T-helper 1 cell treated with Interleukin-12 subunit alpha and Interleukin-12 subunit beta and Interleukin-4 antibody, amounts not matched to agents 30 ng/mL and 1 ng/mL, for 36 hours (primary cell): ENCODE data around the gene CYCS. TPM values are rescaled to one million over a fixed set of nuclear protein-coding genes. Genes with fewer than 3 reads are reported as not detected.

Source experiments
- intact Hi-C: fragments of 100-400 bp; cut with micrococcal nuclease; formaldehyde crosslinking; loops from one replicate; pipeline ENCODE4 v1.15.1; 2024
- total RNA-seq: library from RNA; stranded (reverse); gene quantifications from 2 replicates; pipeline ENCODE4 v1.2.3, GENCODE V29; 2022

CYCS gene
- total RNA-seq = 135 and 140 TPM in 2 replicates

GRCh38 chr7:25125137-25125946, at the start of gene CYCS:
TSS of gene CYCS (minus strand) at chr7:25125260. CDS start at chr7:25124119, 1,141 bp downstream.
- intact Hi-C loops = loop anchor here (1.0 to 10.0 kb wide), 17 partner anchors 32 to 1944 kb away; partner anchors contain the start of genes CCDC126, NFE2L3, OSBPL3 and PALS2

- intact Hi-C loops = no loop called here
Observed at GRCh38 chr7:25173184-25173583, 48.1 kb upstream of the CYCS start.

- intact Hi-C loops = no loop called here
Observed at GRCh38 chr7:25171516-25171915, 46.5 kb upstream of the CYCS start.

- intact Hi-C loops = no loop called here
Observed at GRCh38 chr7:25171071-25171470, 46.0 kb upstream of the CYCS start.

DNA sequence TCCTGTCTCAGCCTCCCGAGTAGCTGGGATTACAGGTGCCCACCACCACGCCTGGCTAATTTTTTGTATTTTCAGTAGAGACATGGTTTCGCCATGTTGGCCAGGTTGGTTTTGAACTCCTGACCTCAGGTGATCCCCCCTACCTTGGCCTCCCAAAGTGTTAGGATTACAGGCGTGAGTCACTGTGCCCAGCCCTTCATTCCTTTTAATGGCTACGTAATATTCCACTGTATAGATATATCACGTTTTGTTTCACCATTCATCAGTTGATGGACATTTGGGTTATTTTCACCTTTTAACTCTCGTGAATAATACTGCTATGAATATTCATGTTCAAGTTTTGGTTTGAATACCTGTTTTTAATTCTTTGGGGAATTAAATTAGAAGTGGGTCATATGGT, 44.6 kb upstream of the CYCS start:
- intact Hi-C loops = no loop called here

DNA sequence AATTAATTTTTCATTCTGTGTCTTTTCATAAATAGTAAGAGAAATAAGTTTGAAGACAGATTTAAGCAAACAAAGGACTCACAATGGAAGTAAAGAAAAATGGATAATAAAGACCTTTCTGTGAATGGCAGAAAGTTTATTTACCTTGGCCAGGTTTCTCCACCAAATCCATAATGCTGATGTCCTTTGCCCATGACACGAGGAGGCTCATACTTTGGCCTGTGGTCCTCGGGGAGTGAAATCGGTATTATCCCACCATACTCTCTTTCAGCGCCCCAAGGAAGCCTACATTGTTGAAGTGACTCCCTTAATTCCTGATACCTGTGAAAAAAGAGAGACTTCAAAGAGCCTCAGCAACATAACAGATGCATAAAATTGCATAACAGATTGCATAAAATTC, 43.1 kb upstream of the CYCS start:
- intact Hi-C loops = no loop called here

DNA sequence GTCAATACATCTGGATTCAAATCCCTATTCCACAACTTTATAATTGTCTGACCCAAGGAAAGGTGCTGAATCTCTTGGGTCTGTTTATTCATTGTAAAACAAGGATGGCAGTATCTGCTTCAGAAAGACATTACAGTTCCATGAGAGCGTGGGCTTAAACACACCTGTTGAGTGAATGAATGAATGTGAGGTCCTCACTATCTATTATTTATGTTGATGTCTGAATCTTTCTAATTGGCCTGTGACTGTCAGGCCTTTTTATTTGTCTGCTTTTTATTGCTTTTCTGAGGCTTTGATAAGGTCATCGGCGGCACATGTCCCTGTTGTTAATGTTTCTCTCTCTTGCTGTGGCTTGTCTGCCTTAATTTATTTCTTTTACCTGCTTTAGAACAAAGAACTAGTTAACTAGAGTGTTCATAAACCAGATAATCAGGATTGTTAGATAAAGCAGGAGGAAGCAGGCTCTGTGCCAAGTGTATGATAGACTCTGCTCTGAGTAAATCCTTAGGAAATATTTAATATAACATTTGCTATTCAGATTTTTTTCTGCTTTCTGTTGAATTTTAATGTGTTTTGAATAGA, 42.3 kb upstream of the CYCS start:
- intact Hi-C loops = no loop called here

GRCh38 chr7:25159983-25160596, 35.0 kb upstream of the CYCS start:
- intact Hi-C loops = loop anchor here (1.0 kb wide), 4 partner anchors 20 to 66 kb away; partner anchors contain the start of gene CYCS

GRCh38 chr7:25158966-25159365, 33.9 kb upstream of the CYCS start:
- intact Hi-C loops = no loop called here

DNA sequence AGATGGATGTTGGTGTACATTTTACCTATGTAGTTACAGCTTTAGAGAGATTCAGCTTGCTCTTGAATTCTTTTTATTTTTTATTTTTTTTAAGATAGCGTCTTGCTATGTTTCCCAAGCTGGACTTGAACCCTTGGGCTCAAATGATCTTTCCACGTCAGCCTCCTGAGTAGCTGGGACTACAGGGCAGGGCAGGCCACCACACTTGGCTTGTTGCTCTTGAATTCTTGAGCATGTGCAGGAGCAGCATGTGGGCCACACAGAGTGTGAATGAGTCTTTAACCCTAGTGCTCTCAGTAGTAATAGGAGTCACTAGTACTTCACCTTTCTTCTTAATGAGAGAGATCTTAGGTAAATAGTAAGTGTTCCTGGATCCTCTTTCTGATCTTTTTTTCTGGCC, 26.7 kb upstream of the CYCS start:
- intact Hi-C loops = no loop called here

- intact Hi-C loops = no loop called here
Observed at GRCh38 chr7:25149836-25150235, 24.8 kb upstream of the CYCS start.

GRCh38 chr7:25148772-25149575, 23.9 kb upstream of the CYCS start:
- intact Hi-C loops = no loop called here

DNA sequence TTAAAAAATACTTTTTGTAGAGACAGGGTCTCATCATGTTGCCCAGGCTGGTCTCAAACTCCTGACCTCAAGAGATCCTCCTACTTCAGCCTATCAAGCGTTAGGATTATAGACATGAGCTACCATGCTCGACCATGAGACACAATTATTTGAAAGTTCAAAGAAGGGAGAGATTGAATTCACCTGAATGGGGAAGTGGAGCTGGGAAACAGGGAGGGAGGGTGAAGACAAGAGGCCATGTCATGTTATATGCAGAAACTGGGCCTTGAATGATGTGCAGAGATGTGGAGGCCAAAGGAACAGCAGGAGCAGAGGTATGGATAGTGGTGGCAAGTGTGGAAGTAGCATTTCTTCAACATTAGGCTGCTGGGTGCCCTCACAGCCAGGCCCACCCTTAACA, 18.7 kb upstream of the CYCS start:
- intact Hi-C loops = no loop called here

- intact Hi-C loops = no loop called here
Observed at GRCh38 chr7:25139536-25139935, 14.5 kb upstream of the CYCS start.

GRCh38 chr7:25134358-25135010, 9.4 kb upstream of the CYCS start:
- intact Hi-C loops = no loop called here

DNA sequence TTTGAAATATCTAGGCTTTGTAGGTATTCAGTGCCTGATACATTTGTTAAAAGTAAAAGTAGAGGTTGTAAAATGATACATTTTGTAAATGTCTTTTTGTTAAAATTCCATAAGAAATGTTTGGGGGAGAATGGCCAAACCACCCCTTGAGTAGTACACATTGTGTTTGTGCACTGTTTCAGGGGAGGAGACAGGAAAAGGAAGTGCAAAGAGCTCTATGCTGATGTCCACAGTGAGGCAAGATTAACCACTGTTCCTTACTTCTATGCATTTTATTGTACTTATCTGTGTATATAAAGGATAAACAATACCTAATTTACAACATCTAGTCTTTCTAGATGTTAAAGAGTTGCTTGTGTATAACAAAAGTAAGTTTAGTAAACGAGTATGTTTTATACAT, 7.4 kb upstream of the CYCS start:
- intact Hi-C loops = no loop called here

DNA sequence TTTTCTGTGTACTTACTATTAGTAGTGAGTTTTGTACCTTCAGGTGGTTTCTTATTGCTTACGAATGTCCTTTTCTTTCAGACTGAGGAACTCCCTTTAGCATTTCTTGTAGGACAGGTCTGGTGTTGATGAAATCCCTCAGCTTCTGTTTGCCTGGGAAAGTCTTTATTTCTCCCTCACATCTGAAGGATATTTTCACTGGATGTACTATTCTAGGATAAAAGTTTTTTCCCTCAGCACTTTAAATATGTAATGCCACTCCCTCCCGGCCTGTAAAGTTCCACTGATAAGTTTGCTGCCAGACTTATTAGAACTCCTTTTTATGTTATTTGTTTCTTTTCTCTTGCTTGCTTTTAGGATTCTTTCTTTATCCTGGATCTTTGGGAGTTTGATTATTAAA, 1.7 kb upstream of the CYCS start:
- intact Hi-C loops = loop anchor here (5.0 to 10.0 kb wide), 4 partner anchors 552 to 1738 kb away; partner anchors contain the start of genes NFE2L3, PALS2 and SKAP2

GRCh38 chr7:25124465-25125136, 459 bp downstream of the CYCS start:
- intact Hi-C loops = loop anchor here (1.0 to 10.0 kb wide), 17 partner anchors 31 to 1943 kb away; partner anchors contain the start of genes CCDC126, NFE2L3, OSBPL3 and PALS2

DNA sequence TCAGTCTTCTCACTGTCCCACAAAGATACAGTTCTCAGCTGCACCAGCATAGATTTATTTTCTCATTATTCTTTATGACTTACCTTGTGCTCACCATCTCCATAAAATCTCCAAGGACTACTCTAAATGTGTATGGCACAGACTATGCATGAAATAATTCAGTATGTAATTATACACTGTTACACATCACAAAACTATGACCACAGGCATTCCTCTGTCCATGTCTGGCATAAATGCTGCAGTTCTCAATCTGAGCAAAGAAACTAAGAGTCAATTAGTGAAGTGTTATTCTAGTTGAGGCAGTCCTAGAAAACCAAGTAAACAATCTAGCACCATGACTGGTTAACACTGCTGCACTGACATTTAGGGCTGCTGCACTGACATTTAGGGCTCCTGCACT, 2.7 kb downstream of the CYCS start:
- intact Hi-C loops = loop anchor here (1.0 to 10.0 kb wide), 5 partner anchors 139 to 1742 kb away; partner anchors contain the start of genes PALS2 and SKAP2

- intact Hi-C loops = loop anchor here (10.0 kb wide), 3 partner anchors 547 to 1743 kb away; partner anchors contain the start of genes PALS2 and SKAP2
Observed at GRCh38 chr7:25121599-25121998, 3.5 kb downstream of the CYCS start.
